Left renal cortex interstitium (tissue), 4 donors: Measurements from ENCODE around the gene ADAMTS18. TPM values are rescaled to one million over a fixed set of nuclear protein-coding genes. Genes with fewer than 3 reads are reported as not detected.

Source experiments
- DNase-seq, 4 donors: peaks; one replicate each; pipeline ENCODE4 v3.0.0-alpha.2; 2013; ENCODE audit warnings: low read depth in 4 of 4, low spot score in 2 of 4, missing footprints in 1 of 4
- polyA plus RNA-seq, 4 donors: library from polyadenylated mRNA; unstranded; fragments of 120-200 nt; gene quantifications; one replicate each; pipeline ENCODE4 v1.2.1, GENCODE V29; 2013; ENCODE audit not compliant: insufficient read length in 4 of 4

The ADAMTS18 gene
- polyA plus RNA-seq, 4 donors = 2.6 to 7.6 (median 3.7) TPM

GRCh38 chr16:77439106-77439505, 4.3 kb upstream of the ADAMTS18 start:
- DNase-seq = no peak

GRCh38 chr16:77437859-77438258, 3.0 kb upstream of the ADAMTS18 start:
- DNase-seq = no peak

GRCh38 chr16:77435272-77435820, 512 bp upstream of the ADAMTS18 start:
- DNase-seq = no peak

- DNase-seq = no peak
Measured at GRCh38 chr16:77434022-77434529, 758 bp downstream of the ADAMTS18 start.

- DNase-seq = no peak
Measured at GRCh38 chr16:77433146-77433545, 1.7 kb downstream of the ADAMTS18 start.

- no peak for DNase-seq
Measured at GRCh38 chr16:77432264-77432663, 2.6 kb downstream of the ADAMTS18 start.

- DNase-seq = no peak
Measured at GRCh38 chr16:77430787-77431585, 3.8 kb downstream of the ADAMTS18 start.

GRCh38 chr16:77430360-77430759, 4.5 kb downstream of the ADAMTS18 start:
- no peak for DNase-seq

GRCh38 chr16:77424871-77425604, 9.8 kb downstream of the ADAMTS18 start:
- DNase-seq = no peak

- DNase-seq = no peak
Measured at GRCh38 chr16:77422196-77422784, 12.5 kb downstream of the ADAMTS18 start.

GRCh38 chr16:77416939-77417480, 17.8 kb downstream of the ADAMTS18 start:
- no peak for DNase-seq

- DNase-seq = no peak
Measured at GRCh38 chr16:77414752-77415231, 20.0 kb downstream of the ADAMTS18 start.

GRCh38 chr16:77410449-77410848, 24.4 kb downstream of the ADAMTS18 start:
- DNase-seq = no peak

- DNase-seq = peak in 1 of 4 donors; percentile 34
Measured at GRCh38 chr16:77409311-77409710, 25.5 kb downstream of the ADAMTS18 start.

- no peak for DNase-seq
Measured at GRCh38 chr16:77408607-77409006, 26.2 kb downstream of the ADAMTS18 start.

GRCh38 chr16:77406680-77407079, 28.2 kb downstream of the ADAMTS18 start:
- DNase-seq = no peak

GRCh38 chr16:77404775-77405174, 30.1 kb downstream of the ADAMTS18 start:
- DNase-seq = no peak

GRCh38 chr16:77403732-77404131, 31.1 kb downstream of the ADAMTS18 start:
- DNase-seq = no peak

GRCh38 chr16:77402672-77403071, 32.2 kb downstream of the ADAMTS18 start:
- DNase-seq = no peak

GRCh38 chr16:77402118-77402517, 32.7 kb downstream of the ADAMTS18 start:
- DNase-seq = no peak

- DNase-seq = no peak
Measured at GRCh38 chr16:77399546-77399945, 35.3 kb downstream of the ADAMTS18 start.
